Sigmoid colon (tissue), 7 donors: ENCODE results near the gene TRIO. TPM values are rescaled to one million over a fixed set of nuclear protein-coding genes. Genes with fewer than 3 reads are reported as not detected.

Experiments
- DNase-seq: peaks from one replicate; pipeline ENCODE4 v3.0.0-alpha.2; 2019
- H3K27ac ChIP-seq, 4 donors: fragments of 200-600 bp; sonication (generic); one replicate each; pipeline ENCODE4 v1.5.1; 2016 to 2019; ENCODE audit warnings: mild to moderate bottlenecking in 1 of 4
- H3K27me3 ChIP-seq, 3 donors: fragments of 200-600 bp; sonication (generic); one replicate each; pipeline ENCODE4 v1.5.1; 2019; ENCODE audit warnings: mild to moderate bottlenecking in 1 of 3
- H3K36me3 ChIP-seq, 4 donors: fragments of 200-600 bp; sonication (generic); one replicate each; pipeline ENCODE4 v1.5.1; 2016 to 2019
- H3K4me1 ChIP-seq, 4 donors: fragments of 200-600 bp; sonication (generic); one replicate each; pipeline ENCODE4 v1.5.1; 2017 to 2019
- H3K4me3 ChIP-seq, 4 donors: fragments of 200-600 bp; sonication (generic); one replicate each; pipeline ENCODE4 v1.5.1; 2017 to 2019; ENCODE audit warnings: mild to moderate bottlenecking in 2 of 4, moderate library complexity in 1 of 4
- H3K9me3 ChIP-seq, 4 donors: fragments of 200-600 bp in 3 of 4; sonication (generic) in 3 of 4; one replicate each; pipeline versions ENCODE4 v1.5.1 to v1.6.1; 2013 to 2019
- CTCF ChIP-seq, 4 experiments: fragments of 450-650 bp in 3 of 4; fragments of 200-600 bp in 1 of 4; IDR thresholded peaks; one replicate each; pipeline ENCODE4 v1.5.1; 2016 to 2019; ENCODE audit warnings: antibody characterized with exemption in 4 of 4, mild to moderate bottlenecking in 3 of 4, moderate library complexity in 2 of 4
- EP300 ChIP-seq, 4 donors: sonication (generic); formaldehyde crosslinking; IDR thresholded peaks; one replicate each; pipeline ENCODE4 v1.6.1; 2017; ENCODE audit warnings: antibody characterized with exemption in 4 of 4
- POLR2A ChIP-seq, 2 donors: fragments of 450-650 bp; IDR thresholded peaks; one replicate each; pipeline ENCODE4 v1.6.1; 2016; ENCODE audit warnings: antibody characterized with exemption in 2 of 2, mild to moderate bottlenecking in 2 of 2, moderate library complexity in 2 of 2
- POLR2AphosphoS5 ChIP-seq, 4 donors: sonication (generic); formaldehyde crosslinking; IDR thresholded peaks; one replicate each; pipeline ENCODE4 v1.6.1; 2017; ENCODE audit warnings: antibody characterized with exemption in 4 of 4
- WGBS, 2 donors: extraction: QIAGEN DNeasy Blood & Tissue Kit; methylation state at CpG; one replicate each; pipeline ENCODE4 v1.1.7; 2013; 5-methylcytosine and 5-hydroxymethylcytosine counted together
- intact Hi-C: fragments of 100-400 bp; cut with DNase I; formaldehyde crosslinking; loops from one replicate; pipeline ENCODE4 v1.15.1; 2023
- polyA plus RNA-seq, 3 donors: library from polyadenylated mRNA; stranded (reverse); fragments of 200-250 nt; gene quantifications; one replicate each; pipeline ENCODE4 v1.2.3, GENCODE V29; 2013
- total RNA-seq, 4 donors: library from RNA; depleted of rRNA; stranded (reverse); fragments of >200 nt; gene quantifications; one replicate each; pipeline ENCODE4 v1.1.0, GENCODE V29; 2016
- donor health status: healthy with polysubstance abuse.
- donor health status: Bipolar disorder and iron deficiency.
- donor health status: healthy.

Gene TRIO
- total and polyA plus RNA-seq, 7 donors = 34.8 to 300 (median 119) TPM

DNA sequence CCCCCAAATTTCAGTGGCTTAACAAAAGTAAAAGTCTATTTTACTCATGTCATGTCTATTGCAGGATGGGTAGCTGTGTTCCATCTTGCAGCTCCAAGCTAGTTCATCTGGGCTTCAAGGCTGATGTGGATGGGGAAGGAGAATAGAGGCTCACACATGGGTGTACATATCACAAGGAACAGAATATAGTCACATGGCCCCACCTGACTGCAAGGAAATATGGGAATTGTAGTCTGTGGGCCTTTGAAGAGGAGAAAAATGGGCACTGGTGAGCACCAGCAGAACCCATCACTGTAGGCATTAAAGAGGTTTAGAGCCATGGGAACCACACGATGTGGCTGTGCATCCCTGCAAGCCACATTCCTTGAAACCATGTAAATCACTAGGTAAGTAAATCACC, 17.9 kb upstream of the TRIO start:
- 80 to 83% methylated on average over 1 of the region's 1 CpG for WGBS, 2 donors

DNA sequence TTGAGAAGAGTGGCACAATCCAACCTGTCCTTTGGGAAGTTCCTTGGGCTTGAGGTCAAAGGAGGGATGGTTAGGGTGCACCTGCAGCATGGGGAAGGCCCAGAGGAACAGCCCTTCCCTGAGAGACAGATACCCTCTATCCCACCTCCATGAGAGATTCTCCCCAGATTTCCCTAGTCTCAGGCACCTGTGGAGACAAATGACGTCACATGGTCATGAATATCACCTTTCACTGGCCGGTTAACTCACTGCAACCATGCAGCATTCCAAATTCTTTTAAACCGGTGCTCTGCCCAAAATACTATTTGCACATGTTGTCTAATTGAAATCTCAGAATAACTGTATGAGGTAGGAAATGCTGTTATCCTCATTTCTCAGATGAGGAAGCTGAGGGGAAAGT, 15.6 kb upstream of the TRIO start:
- no peak for DNase-seq
- Histone ChIP-seq H3K9me3 (no peaks in the 10 kb centered on the region), H3K36me3 (no peaks in the 10 kb centered on the region), H3K27ac (no peak overlapping the region), H3K4me1 (no peaks in the 10 kb centered on the region), H3K4me3 (no peak overlapping the region), H3K27me3 (no peaks in the 10 kb centered on the region)
- intact Hi-C loops = no loop called here
- no peak for TF ChIP-seq POLR2A (IDR thresholded peaks at IDR 0.05)
- no peak for TF ChIP-seq POLR2AphosphoS5 (IDR thresholded peaks at IDR 0.05)
- TF ChIP-seq CTCF (IDR thresholded peaks at IDR 0.05) = no peak
- no peak for TF ChIP-seq EP300 (IDR thresholded peaks at IDR 0.05)
- 78 to 80% methylated on average over 3 of the region's 3 CpGs for WGBS, 2 donors

More for the DNA sequence above, 17.9 kb upstream of the TRIO start:
- intact Hi-C loops = no loop called here
- no peaks in the 10 kb centered on the region for H3K27me3 ChIP-seq
- no peaks in the 10 kb centered on the region for H3K4me1 ChIP-seq
- no peak for DNase-seq
- no peaks in the 10 kb centered on the region for H3K36me3 ChIP-seq
- H3K27ac ChIP-seq = no peak overlapping the region
- no peak overlapping the region for H3K4me3 ChIP-seq
- TF ChIP-seq POLR2A (IDR thresholded peaks at IDR 0.05) = no peak
- no peak for TF ChIP-seq EP300 (IDR thresholded peaks at IDR 0.05)
- TF ChIP-seq CTCF (IDR thresholded peaks at IDR 0.05) = no peak
- TF ChIP-seq POLR2AphosphoS5 (IDR thresholded peaks at IDR 0.05) = no peak
- no peaks in the 10 kb centered on the region for H3K9me3 ChIP-seq

DNA sequence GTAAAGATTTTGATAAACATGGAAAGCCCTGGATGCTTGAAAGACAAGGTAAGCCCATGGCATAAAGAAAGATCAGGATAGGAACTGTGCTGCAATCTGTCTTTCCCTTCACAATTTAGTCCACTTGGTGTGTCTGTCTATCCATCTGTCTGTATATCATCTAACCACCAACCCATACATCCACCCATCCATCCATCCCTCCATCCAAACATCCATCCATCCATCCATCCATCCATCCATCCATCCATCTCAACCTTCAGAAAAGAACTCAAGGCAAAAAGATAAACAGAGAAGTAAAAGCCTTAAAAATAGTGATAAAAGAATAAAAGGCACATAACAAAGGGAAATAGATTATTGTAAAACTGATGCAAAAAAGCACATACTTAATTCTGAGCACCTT, 15.1 kb upstream of the TRIO start:
- intact Hi-C loops = no loop called here
- Histone ChIP-seq H3K27me3 (no peaks in the 10 kb centered on the region), H3K36me3 (no peaks in the 10 kb centered on the region), H3K9me3 (no peaks in the 10 kb centered on the region), H3K4me1 (no peaks in the 10 kb centered on the region), H3K27ac (no peak overlapping the region), H3K4me3 (no peak overlapping the region)
- no peak for DNase-seq
- TF ChIP-seq POLR2A (IDR thresholded peaks at IDR 0.05) (no peak), EP300 (IDR thresholded peaks at IDR 0.05) (no peak), POLR2AphosphoS5 (IDR thresholded peaks at IDR 0.05) (no peak), CTCF (IDR thresholded peaks at IDR 0.05) (no peak)

DNA sequence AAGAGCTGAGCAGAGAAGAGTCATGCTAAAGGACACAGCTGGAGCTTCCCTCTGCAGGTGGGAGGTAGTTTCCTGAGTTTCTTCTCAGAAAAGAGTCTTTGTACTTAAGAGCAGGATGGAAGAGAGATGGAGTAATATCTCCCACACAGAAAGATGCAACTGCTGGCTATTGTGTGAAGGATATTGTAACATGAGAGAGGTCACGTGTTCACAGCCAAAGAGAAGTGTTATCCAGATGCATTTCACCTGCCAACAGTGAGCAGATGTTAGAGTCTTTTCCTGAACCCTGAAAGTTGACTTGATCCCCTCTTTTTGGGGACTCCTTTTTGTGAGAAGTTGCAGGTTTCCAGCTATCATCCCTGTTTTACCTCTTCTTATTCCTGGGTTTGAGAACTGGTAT, 14.0 kb upstream of the TRIO start:
- intact Hi-C loops = no loop called here
- 71 to 84% methylated on average over 1 of the region's 1 CpG for WGBS, 2 donors
- Histone ChIP-seq H3K27me3 (no peaks in the 10 kb centered on the region), H3K9me3 (no peaks in the 10 kb centered on the region), H3K27ac (no peak overlapping the region), H3K4me1 (no peaks in the 10 kb centered on the region), H3K4me3 (no peak overlapping the region), H3K36me3 (no peaks in the 10 kb centered on the region)
- no peak for DNase-seq
- TF ChIP-seq EP300 (IDR thresholded peaks at IDR 0.05) (no peak), POLR2A (IDR thresholded peaks at IDR 0.05) (no peak), CTCF (IDR thresholded peaks at IDR 0.05) (no peak), POLR2AphosphoS5 (IDR thresholded peaks at IDR 0.05) (no peak)

DNA sequence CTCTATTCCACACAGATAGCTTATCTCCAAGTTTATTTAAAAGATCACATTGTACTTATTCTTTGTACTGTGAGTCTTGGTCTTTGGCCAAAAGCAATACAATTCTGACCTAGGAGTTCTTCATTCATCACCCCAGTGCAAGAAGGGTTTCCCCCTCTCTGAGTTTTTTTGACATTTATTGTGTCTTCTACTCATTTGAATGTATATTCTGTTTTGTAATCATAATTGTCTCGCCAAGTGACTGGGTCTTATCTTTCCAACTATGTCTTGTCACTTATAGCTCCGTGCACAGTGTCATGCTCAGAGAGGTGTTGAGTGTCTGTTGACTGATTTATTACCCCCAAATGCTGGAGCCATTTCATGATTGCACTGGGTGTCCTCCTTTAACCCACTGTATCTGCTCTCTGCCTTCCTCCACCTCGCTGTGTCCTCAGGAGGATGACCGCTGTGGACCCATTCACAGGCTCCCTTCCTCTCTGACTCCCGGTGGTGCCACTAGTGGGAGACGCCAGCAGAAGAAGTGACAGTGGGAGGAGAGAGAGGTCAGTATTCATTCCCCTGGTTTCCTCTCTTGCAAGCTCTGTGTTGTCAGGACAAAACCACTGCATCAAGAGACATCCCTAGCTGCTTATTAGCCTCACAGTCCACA, 11.2 kb upstream of the TRIO start:
- Histone ChIP-seq H3K4me1 (no peaks in the 10 kb centered on the region), H3K27ac (no peak overlapping the region), H3K36me3 (no peaks in the 10 kb centered on the region), H3K27me3 (no peaks in the 10 kb centered on the region), H3K9me3 (no peaks in the 10 kb centered on the region), H3K4me3 (no peak overlapping the region)
- TF ChIP-seq CTCF (IDR thresholded peaks at IDR 0.05) (no peak), EP300 (IDR thresholded peaks at IDR 0.05) (no peak), POLR2A (IDR thresholded peaks at IDR 0.05) (no peak), POLR2AphosphoS5 (IDR thresholded peaks at IDR 0.05) (no peak)
- no peak for DNase-seq
- intact Hi-C loops = no loop called here
- WGBS, 2 donors = 20 to 65% methylated on average over 6 of the region's 6 CpGs
